Upper lobe of left lung (tissue), 4 donors: ENCODE data around the gene SHISA6.

Experiments used
- CTCF ChIP-seq, 6 experiments: fragments of 450-650 bp in 4 of 6; fragments of 200-600 bp in 2 of 6; sonication (generic) in 2 of 6; IDR thresholded peaks; one replicate each; pipeline ENCODE4 v1.5.1; 2016 to 2019; ENCODE audit warnings: antibody characterized with exemption in 6 of 6
- EP300 ChIP-seq, 4 donors: sonication (generic); formaldehyde crosslinking; IDR thresholded peaks; one replicate each; pipeline ENCODE4 v1.5.1; 2017; ENCODE audit warnings: antibody characterized with exemption in 4 of 4, control low read depth in 2 of 4
- POLR2A ChIP-seq, 4 donors: fragments of 450-650 bp; IDR thresholded peaks; one replicate each; pipeline ENCODE4 v1.5.1; 2016 to 2017; ENCODE audit warnings: antibody characterized with exemption in 4 of 4, mild to moderate bottlenecking in 2 of 4
- POLR2AphosphoS5 ChIP-seq, 2 donors: sonication (generic); formaldehyde crosslinking; IDR thresholded peaks; one replicate each; pipeline ENCODE4 v1.5.1; 2017; ENCODE audit warnings: antibody characterized with exemption in 2 of 2

GRCh38 chr17:11340803-11341202 lies 99.8 kb downstream of the SHISA6 start:
- TF ChIP-seq CTCF (IDR thresholded peaks at IDR 0.05) (no peak), POLR2A (IDR thresholded peaks at IDR 0.05) (no peak), EP300 (IDR thresholded peaks at IDR 0.05) (no peak), POLR2AphosphoS5 (IDR thresholded peaks at IDR 0.05) (no peak)
